Mucosa of rectum (tissue), 2 donors: ENCODE measurements around the gene ARHGEF7.

Source experiments
- H3K27ac ChIP-seq, 2 donors: one replicate each; pipeline ENCODE4 v1.7.0; 2013; ENCODE audit warnings: inconsistent platforms in 2 of 2, low read depth in 2 of 2, low read length in 2 of 2
- H3K27me3 ChIP-seq, 2 donors: one replicate each; pipeline ENCODE4 v1.7.0; 2013; ENCODE audit warnings: low read length in 2 of 2; ENCODE audit not compliant: control insufficient read depth in 2 of 2, insufficient read depth in 2 of 2
- H3K36me3 ChIP-seq, 2 donors: one replicate each; pipeline ENCODE4 v1.7.0; 2013; ENCODE audit warnings: low read length in 2 of 2; ENCODE audit not compliant: control insufficient read depth in 2 of 2, insufficient read depth in 2 of 2
- H3K4me1 ChIP-seq, 2 donors: one replicate each; pipeline ENCODE4 v1.7.0; 2013; ENCODE audit warnings: low read length in 2 of 2, mild to moderate bottlenecking in 1 of 2; ENCODE audit not compliant: control insufficient read depth in 2 of 2, insufficient read depth in 2 of 2
- H3K4me3 ChIP-seq, 2 donors: one replicate each; pipeline ENCODE4 v1.7.0; 2013; ENCODE audit warnings: low read length in 2 of 2
- H3K9ac ChIP-seq, 2 donors: one replicate each; pipeline ENCODE4 v1.7.0; 2013; ENCODE audit warnings: low read length in 2 of 2, low read depth in 1 of 2, mild to moderate bottlenecking in 1 of 2
- H3K9me3 ChIP-seq, 2 donors: one replicate each; pipeline ENCODE4 v1.7.0; 2013; ENCODE audit warnings: low read length in 2 of 2; ENCODE audit not compliant: control insufficient read depth in 2 of 2
- donor health status: healthy.
- donor health status: Normal muscosa, but diverticular disease.

Gene ARHGEF7

DNA sequence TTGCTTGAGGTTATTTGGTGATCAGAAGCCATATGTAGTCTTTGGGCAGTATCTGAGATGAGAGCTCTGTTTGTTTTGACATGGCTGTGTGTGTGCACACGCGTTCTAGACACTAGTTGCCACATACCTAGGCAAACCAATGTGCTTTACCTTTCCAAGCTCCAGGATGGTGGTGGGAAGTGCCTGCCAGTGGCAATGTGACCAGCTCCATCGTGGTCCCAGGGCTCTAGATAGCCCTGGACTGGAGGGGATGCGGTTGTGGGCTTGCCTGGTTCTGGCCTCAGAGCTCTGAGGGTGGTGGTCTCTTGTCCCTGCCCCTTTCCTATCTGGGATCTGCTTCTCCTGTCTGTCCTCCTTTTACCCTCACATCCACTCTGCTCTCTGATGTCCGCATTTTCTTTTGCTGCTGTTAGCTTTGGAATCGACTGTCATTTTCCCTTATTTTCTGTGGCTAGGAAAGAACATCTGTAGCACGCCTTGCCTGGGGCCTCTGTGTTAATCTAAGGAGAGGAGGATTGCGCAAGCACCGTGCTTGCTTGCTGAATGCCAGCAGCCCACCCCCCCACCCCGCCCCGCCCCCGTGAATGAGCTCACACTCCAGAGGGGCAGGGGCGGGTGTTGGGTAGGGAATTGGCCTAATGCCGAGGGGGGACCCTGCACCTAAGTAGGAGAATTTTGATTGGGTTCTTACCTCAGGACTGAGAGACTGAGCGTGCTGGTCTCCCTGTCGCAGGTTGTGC is 89.5 kb downstream of the ARHGEF7 start:
- Histone ChIP-seq H3K4me3 (peak overlapping the region in 1 of 2 donors; percentile 31), H3K27ac (no peak overlapping the region), H3K27me3 (no peaks in the 10 kb centered on the region), H3K36me3 (peaks cover 0 to 5% of the 10 kb centered on the region in 2 donors), H3K9me3 (no peaks in the 10 kb centered on the region), H3K9ac (no peak overlapping the region), H3K4me1 (peaks cover 3 to 7% of the 10 kb centered on the region in 2 donors)

DNA sequence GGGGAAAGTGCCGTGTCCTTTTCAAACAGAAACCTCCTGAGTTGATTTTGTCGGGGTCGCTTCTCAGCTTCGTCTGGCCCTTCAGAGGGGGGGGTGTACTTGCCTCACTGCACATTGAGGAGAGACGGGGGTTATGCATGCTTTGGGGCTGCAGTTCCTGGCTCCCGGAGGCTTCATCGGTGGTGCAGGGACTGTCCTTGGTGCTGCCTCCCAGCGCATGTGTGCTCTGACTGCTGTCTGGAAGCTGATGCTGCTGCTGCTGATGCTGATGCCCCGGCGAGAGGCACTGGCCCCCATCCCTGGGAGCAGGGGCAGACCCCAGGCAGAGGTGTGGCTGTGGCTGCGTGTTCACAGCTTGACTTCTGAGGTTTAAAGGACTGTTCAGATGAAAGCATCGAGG is 91.0 kb downstream of the ARHGEF7 start:
- Histone ChIP-seq H3K9me3 (no peaks in the 10 kb centered on the region), H3K9ac (no peak overlapping the region), H3K4me1 (peaks cover 3 to 7% of the 10 kb centered on the region in 2 donors), H3K4me3 (no peak overlapping the region), H3K27me3 (no peaks in the 10 kb centered on the region), H3K36me3 (peaks cover 0 to 3% of the 10 kb centered on the region in 2 donors), H3K27ac (no peak overlapping the region)

DNA sequence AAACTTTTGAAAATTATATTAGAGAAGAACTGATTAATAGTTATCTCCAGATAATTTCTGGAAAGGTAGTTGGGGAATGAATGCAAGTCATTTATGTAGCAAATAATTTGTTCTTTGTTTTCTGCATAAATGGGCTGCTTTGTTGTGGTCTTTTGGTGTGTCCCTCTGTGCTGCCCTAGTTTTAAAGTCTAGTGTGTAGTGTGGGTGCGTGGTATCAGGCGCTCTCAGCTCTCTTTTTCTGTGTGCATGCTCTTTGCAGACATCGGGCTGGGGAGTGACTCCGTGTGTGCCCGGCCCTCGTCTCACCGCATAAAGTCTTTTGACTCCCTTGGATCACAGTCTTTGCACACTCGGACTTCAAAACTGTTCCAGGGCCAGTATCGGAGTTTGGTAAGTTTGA is 94.5 kb downstream of the ARHGEF7 start:
- Histone ChIP-seq H3K4me1 (peaks cover under 1 to 2% of the 10 kb centered on the region in 2 donors), H3K9me3 (no peaks in the 10 kb centered on the region), H3K27me3 (no peaks in the 10 kb centered on the region), H3K27ac (no peak overlapping the region), H3K9ac (no peak overlapping the region), H3K36me3 (peaks cover 0 to 6% of the 10 kb centered on the region in 2 donors), H3K4me3 (no peak overlapping the region)

DNA sequence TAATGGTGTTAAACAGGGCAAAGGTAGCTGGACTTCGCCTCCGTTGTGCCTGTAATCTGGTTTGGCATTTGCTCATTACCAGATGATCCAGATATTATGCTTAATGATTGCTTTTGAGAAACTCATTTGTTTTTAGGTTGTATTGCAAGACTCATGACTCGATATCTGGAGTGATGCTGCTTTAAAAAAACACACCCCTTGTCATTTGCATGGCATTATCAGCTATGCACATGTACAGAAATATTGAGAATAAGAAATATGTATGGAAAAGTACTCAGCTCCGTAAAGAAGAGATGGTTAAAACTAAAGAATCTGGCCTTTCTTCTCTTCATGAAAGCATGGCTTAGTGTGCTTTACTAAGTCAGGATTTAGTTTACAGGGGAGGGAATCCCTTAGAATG is 95.0 kb downstream of the ARHGEF7 start:
- Histone ChIP-seq H3K9ac (no peak overlapping the region), H3K4me3 (no peak overlapping the region), H3K9me3 (no peaks in the 10 kb centered on the region), H3K27me3 (no peaks in the 10 kb centered on the region), H3K36me3 (peaks cover 0 to 6% of the 10 kb centered on the region in 2 donors), H3K27ac (no peak overlapping the region), H3K4me1 (peaks cover 0 to 2% of the 10 kb centered on the region in 2 donors)

DNA sequence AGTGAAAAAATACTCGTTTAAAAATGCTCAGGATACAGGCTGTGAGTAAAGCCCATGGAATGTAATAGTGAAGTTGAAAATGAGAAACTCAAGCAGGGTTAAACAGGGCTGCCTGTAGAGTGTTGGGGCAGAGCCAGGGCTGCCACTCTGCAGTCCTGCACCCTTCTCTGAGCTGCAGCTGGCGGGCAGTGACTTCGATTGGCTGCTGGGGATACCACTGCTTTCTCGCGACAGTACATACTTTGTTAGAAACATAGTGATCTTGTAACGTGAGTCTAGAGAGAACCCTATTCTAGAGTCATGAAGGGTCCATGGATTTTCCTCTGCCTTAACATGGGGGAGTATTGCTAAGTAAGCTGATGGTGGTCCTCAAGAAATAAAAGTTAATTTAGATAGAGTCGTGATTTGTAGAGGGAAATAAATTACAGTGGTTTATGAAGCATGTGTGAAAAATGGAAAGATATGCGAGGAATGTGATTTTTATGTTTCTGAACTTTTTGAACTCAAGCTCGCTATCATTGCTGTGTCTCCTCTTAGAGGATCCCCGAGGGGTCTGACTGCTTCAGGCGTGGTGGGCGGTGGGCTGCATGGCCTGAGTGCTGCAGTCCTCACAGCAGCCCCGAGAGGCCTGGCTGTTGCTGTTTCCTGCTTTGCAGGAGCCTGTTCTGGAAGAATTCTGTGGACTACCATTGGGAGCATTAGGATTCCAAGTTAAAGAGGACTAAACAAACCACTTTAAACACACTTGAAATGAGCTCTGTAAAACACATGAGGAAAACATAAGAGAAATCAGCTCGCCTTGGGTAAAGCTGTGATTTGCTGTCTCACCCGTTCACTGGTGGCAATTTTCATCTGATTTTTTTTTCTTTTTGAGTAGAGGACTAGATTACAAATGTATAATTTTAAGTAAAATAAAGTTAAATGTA is 95.7 kb downstream of the ARHGEF7 start:
- peaks cover 0 to 6% of the 10 kb centered on the region in 2 donors for H3K36me3 ChIP-seq
- no peak overlapping the region for H3K27ac ChIP-seq
- peak overlapping the region in 1 of 2 donors; percentile 24 for H3K4me3 ChIP-seq
- H3K9me3 ChIP-seq: no peaks in the 10 kb centered on the region
- H3K4me1 ChIP-seq: peaks cover 0 to 2% of the 10 kb centered on the region in 2 donors
- H3K27me3 ChIP-seq: no peaks in the 10 kb centered on the region
- no peak overlapping the region for H3K9ac ChIP-seq

DNA sequence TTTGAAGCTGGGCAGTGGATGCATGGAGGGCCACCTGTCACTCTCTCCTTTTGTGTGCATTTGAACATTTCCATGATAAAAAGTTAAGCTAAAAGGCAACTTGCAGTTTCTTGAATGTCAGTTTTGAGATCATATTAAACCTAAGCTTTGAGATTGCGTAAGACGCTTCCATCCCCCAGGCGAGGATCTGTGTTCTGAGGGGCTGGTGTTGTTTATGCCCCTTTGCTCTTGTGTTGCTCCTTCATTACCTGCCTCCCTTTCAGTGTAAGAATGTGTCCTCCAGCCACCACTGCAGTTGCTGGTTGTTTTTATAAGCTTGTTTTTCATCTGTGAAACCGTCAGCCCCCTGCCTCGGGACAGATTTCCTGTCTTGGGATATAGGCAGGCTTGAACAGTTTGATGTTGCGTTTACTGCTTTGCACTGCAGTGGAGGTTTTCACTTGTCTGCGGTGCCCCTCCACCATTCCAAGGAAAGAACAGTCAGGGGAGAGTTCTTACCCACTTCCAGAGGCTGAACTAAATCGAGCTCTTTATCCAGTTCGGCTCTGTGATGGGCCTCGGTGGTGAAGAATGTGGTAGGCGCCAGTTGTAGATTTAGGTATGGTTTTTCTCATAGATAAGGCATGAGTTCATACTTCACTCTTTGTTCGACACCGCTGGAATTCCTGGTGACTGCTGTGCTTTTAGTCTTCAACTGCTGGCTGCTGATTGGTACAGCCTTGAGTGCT is 96.8 kb downstream of the ARHGEF7 start:
- Histone ChIP-seq H3K36me3 (peaks cover 0 to 3% of the 10 kb centered on the region in 2 donors), H3K27me3 (no peaks in the 10 kb centered on the region), H3K4me1 (peaks cover 0 to 2% of the 10 kb centered on the region in 2 donors), H3K9me3 (no peaks in the 10 kb centered on the region), H3K4me3 (no peak overlapping the region), H3K27ac (no peak overlapping the region), H3K9ac (no peak overlapping the region)

DNA sequence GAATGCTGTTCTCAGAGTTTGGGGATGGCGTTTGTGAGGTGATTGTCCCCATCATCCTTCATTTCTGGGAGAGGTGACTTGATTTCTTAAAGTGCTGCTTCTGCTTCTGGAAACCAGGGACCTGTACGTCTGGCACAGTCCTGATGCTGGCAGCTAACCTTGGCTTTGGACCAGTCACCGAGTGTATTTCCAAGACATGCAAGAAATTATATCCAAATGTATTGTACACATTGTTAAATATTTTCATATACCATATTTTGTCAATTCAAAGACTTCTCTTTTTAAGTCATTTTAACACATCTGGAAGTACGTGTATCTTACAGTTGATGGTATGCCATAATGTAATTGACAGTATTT is 97.4 kb downstream of the ARHGEF7 start:
- Histone ChIP-seq H3K27ac (no peak overlapping the region), H3K4me3 (no peak overlapping the region), H3K4me1 (peaks cover 0 to 2% of the 10 kb centered on the region in 2 donors), H3K27me3 (no peaks in the 10 kb centered on the region), H3K9ac (no peak overlapping the region), H3K36me3 (peaks cover 0 to 3% of the 10 kb centered on the region in 2 donors), H3K9me3 (no peaks in the 10 kb centered on the region)

DNA sequence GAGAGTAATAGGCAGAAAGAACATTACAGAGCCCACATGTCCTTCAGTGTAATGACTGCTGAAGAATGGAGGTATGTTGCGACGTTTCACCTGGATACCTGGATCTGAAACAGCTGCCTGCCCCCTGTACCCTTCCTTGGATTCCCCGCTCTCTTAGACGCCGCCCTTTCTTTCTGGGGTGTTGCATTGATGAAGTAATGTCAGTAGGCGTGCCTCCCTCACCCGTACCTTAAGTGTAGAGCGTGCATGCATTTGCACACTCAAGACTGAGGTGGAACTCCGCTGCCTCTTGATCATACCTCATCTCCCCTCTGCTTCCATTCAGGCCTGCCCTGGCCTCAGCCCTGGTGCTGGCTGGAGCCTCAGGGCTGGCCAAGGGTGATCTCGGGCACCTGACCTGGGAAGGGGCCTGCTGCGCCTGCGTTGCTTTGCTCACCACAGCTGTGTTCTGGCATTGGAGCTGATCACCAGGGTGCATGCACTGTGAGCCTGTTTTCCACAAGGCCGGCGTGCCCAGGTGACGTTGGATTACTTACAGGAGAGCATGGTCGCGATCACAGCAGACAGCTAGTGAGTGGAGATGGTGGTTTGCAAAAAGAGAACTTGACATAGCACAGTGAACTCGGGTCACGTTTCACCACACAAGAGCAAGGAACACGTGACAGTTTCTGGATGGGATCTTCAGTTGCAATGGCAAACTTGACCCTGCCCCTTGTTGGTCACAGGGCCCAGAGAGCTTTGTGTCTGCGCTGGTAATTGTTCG is 99.0 kb downstream of the ARHGEF7 start:
- no peak overlapping the region for H3K9ac ChIP-seq
- H3K27ac ChIP-seq: no peak overlapping the region
- H3K4me3 ChIP-seq: no peak overlapping the region
- no peaks in the 10 kb centered on the region for H3K27me3 ChIP-seq
- peaks cover 0 to 2% of the 10 kb centered on the region in 2 donors for H3K4me1 ChIP-seq
- peaks cover 0 to 9% of the 10 kb centered on the region in 2 donors for H3K36me3 ChIP-seq
- no peaks in the 10 kb centered on the region for H3K9me3 ChIP-seq
